T-helper 22 cell (primary cell): ENCODE data around the gene CFL1.
A peak's percentile ranks its signal among the peaks of the same experiment; 100 is the strongest.
"Not testable (repeated sequence)": the region's sequence is repeated elsewhere in the genome, so short reads cannot be mapped to it uniquely, and the experiment has no call there.

Source experiments
- DNase-seq: peaks from one replicate; pipeline ENCODE4 v3.0.0-alpha.2; 2020; ENCODE audit warnings: low read depth

CFL1 gene

GRCh38 chr11:65857853-65858680 is at the start of gene CFL1:
Gene CFL1 (minus strand): TSS chr11:65858180. CDS start chr11:65858099, 81 bp downstream.
- peak; percentile 97 for DNase-seq

GRCh38 chr11:65906602-65907001 is 48.6 kb upstream of the CFL1 start:
- no peak for DNase-seq

GRCh38 chr11:65903715-65904114 is 45.7 kb upstream of the CFL1 start:
- DNase-seq, result no peak

- no peak for DNase-seq
Observed at GRCh38 chr11:65903068-65903481, 45.1 kb upstream of the CFL1 start.

GRCh38 chr11:65900899-65901180 is 42.9 kb upstream of the CFL1 start:
- DNase-seq, result no peak

GRCh38 chr11:65900125-65900898 is 42.3 kb upstream of the CFL1 start, which contains the start of gene FOSL1:
Gene FOSL1 (minus strand): TSS chr11:65900388. CDS start chr11:65900339, 49 bp downstream.
- DNase-seq, result peak; percentile 97

- DNase-seq, result peak; percentile 44
Observed at GRCh38 chr11:65899356-65900124, 41.6 kb upstream of the CFL1 start.

- DNase-seq, result no peak
Observed at GRCh38 chr11:65898656-65899355, 40.8 kb upstream of the CFL1 start.

GRCh38 chr11:65897020-65897471 is 39.1 kb upstream of the CFL1 start:
- no peak for DNase-seq

GRCh38 chr11:65896034-65896999 is 38.3 kb upstream of the CFL1 start:
- DNase-seq, result no peak

- no peak for DNase-seq
Observed at GRCh38 chr11:65895482-65895981, 37.6 kb upstream of the CFL1 start.

- no peak for DNase-seq
Observed at GRCh38 chr11:65894034-65894591, 36.1 kb upstream of the CFL1 start.

- DNase-seq, result no peak
Observed at GRCh38 chr11:65892661-65893317, 34.8 kb upstream of the CFL1 start.

- DNase-seq, result not testable (repeated sequence)
Observed at GRCh38 chr11:65892137-65892540, 34.2 kb upstream of the CFL1 start.

GRCh38 chr11:65891219-65892136 is 33.5 kb upstream of the CFL1 start:
- DNase-seq, result no peak

- DNase-seq, result peak; percentile 96
Observed at GRCh38 chr11:65890324-65891218, 32.6 kb upstream of the CFL1 start, which contains the start of gene CCDC85B. Gene CCDC85B (plus strand): TSS chr11:65890673. CDS start chr11:65890784, 111 bp downstream.

- peak; percentile 96 for DNase-seq
Observed at GRCh38 chr11:65888163-65888814, 30.3 kb upstream of the CFL1 start, which contains the start of gene FIBP. Gene FIBP (minus strand): TSS chr11:65888471. CDS start chr11:65888418, 53 bp downstream.
